SK-N-SH (cell line): ENCODE data around the gene DIAPH2. TPM values are rescaled to one million over a fixed set of nuclear protein-coding genes. Genes with fewer than 3 reads are reported as not detected.

Experiments
- CTCF ChIA-PET: fragments of 300-600, 350-600 bp; formaldehyde crosslinking; extraction: SDS; loops from one replicate; lab custom pipeline; 2021; lab: Yijun Ruan, JAX
- POLR2A ChIA-PET: fragments of 350-600 bp; sonication (Branson Sonifier 250); formaldehyde crosslinking; extraction: SDS; loops from one replicate; lab custom pipeline; 2020; ENCODE audit warnings: antibody characterized with exemption, inconsistent platforms; lab: Yijun Ruan, JAX
- DNase-seq: peaks from one replicate; pipeline ENCODE4 v3.0.0; 2012
- H2AFZ ChIP-seq: fragments of 200-600 bp; sonication (generic); 2 replicates; pipeline ENCODE4 v1.8.1; 2016; ENCODE audit warnings: antibody characterized with exemption, mild to moderate bottlenecking, low read depth
- H3F3A ChIP-seq: fragments of 200-600 bp; sonication (generic); replicated peaks from 2 replicates; pipeline ENCODE3; 2016; ENCODE audit warnings: antibody characterized with exemption, mild to moderate bottlenecking; ENCODE audit not compliant: insufficient read depth
- H3K27ac ChIP-seq, 2 experiments: fragments of 200-500 bp in 1 of 2; fragments of 200-600 bp in 1 of 2; sonication (Bioruptor generic) in 1 of 2; sonication (generic), shearing (Covaris generic) in 1 of 2; 2 replicates each; pipeline versions ENCODE4 v1.5.1 to v1.6.1; 2014 to 2016; ENCODE audit warnings: low read depth in 2 of 2, inconsistent platforms in 1 of 2, low read length in 1 of 2, mild to moderate bottlenecking in 1 of 2, mixed read lengths in 1 of 2
- H3K27me3 ChIP-seq: fragments of 200-600 bp; sonication (generic), shearing (Covaris generic); 2 replicates; pipeline ENCODE4 v1.6.1; 2016; ENCODE audit warnings: mixed run types; ENCODE audit not compliant: insufficient read depth
- H3K36me3 ChIP-seq, 2 experiments: fragments of 200-500 bp in 1 of 2; fragments of 200-600 bp in 1 of 2; sonication (Bioruptor generic) in 1 of 2; sonication (generic) in 1 of 2; replicated peaks in 1 of 2; 2 replicates each; pipeline versions ENCODE3 to v1.5.1; 2014 to 2016; ENCODE audit warnings: low read length in 1 of 2, mild to moderate bottlenecking in 1 of 2; ENCODE audit not compliant: insufficient read depth in 2 of 2, control insufficient read depth in 1 of 2
- H3K4me1 ChIP-seq, 2 experiments: fragments of 200-500 bp in 1 of 2; fragments of 200-600 bp in 1 of 2; sonication (Bioruptor generic) in 1 of 2; sonication (generic), shearing (Covaris generic) in 1 of 2; 2 replicates each; pipeline versions ENCODE4 v1.5.1 to v1.6.1; 2014 to 2016; ENCODE audit warnings: low read depth in 1 of 2, low read length in 1 of 2, mixed run types in 1 of 2; ENCODE audit not compliant: insufficient read depth in 2 of 2, control insufficient read depth in 1 of 2
- H3K4me2 ChIP-seq: fragments of 200-600 bp; sonication (generic), shearing (Covaris generic); 2 replicates; pipeline ENCODE4 v1.6.1; 2017; ENCODE audit warnings: mixed run types
- H3K4me3 ChIP-seq, 2 experiments: fragments of 200-500 bp in 1 of 2; fragments of 200-600 bp in 1 of 2; sonication (Bioruptor generic) in 1 of 2; sonication (generic), shearing (Covaris generic) in 1 of 2; 2 replicates each; pipeline versions ENCODE4 v1.5.1 to v1.8.1; 2014 to 2016; ENCODE audit warnings: low read depth in 2 of 2, inconsistent platforms in 1 of 2, low read length in 1 of 2, mild to moderate bottlenecking in 1 of 2, mixed read lengths in 1 of 2, moderate library complexity in 1 of 2
- H3K79me2 ChIP-seq: fragments of 200-600 bp; sonication (generic); 2 replicates; pipeline ENCODE4 v1.8.1; 2017; ENCODE audit warnings: mild to moderate bottlenecking; ENCODE audit not compliant: insufficient read depth
- H3K9ac ChIP-seq: fragments of 200-600 bp; sonication (generic); 2 replicates; pipeline ENCODE4 v1.6.1; 2017; ENCODE audit warnings: mixed run types
- H3K9me2 ChIP-seq: fragments of 200-600 bp; sonication (generic); 2 replicates; pipeline ENCODE4 v1.6.1; 2017; ENCODE audit warnings: mixed run types
- H3K9me3 ChIP-seq: fragments of 200-600 bp; sonication (generic); 2 replicates; pipeline ENCODE4 v1.6.1; 2017; ENCODE audit warnings: mixed run types, mild to moderate bottlenecking, moderate library complexity
- H4K20me1 ChIP-seq: fragments of 200-600 bp; sonication (generic); 2 replicates; pipeline ENCODE4 v1.6.1; 2017; ENCODE audit warnings: mild to moderate bottlenecking, mixed run types; ENCODE audit not compliant: insufficient read depth
- CTCF ChIP-seq: fragments of 200-600 bp; sonication (generic); IDR thresholded peaks from 2 replicates; pipeline ENCODE4 v1.6.1; 2017; ENCODE audit warnings: antibody characterized with exemption, mild to moderate bottlenecking, moderate library complexity
- ELF1 ChIP-seq: IDR thresholded peaks from 2 replicates; pipeline ENCODE4 v1.4.0; 2012
- EP300 ChIP-seq, 2 experiments: IDR thresholded peaks; 2 replicates each; pipeline versions ENCODE4 v1.4.0 to v1.6.1; 2012; ENCODE audit warnings: borderline replicate concordance in 1 of 2, low read depth in 1 of 2, low read length in 1 of 2
- FOSL2 ChIP-seq: IDR thresholded peaks from 2 replicates; pipeline ENCODE4 v1.4.0; 2012; ENCODE audit warnings: low read depth, mild to moderate bottlenecking, moderate library complexity, borderline replicate concordance
- FOXM1 ChIP-seq: IDR thresholded peaks from 2 replicates; pipeline ENCODE4 v1.4.0; 2012; ENCODE audit warnings: low read depth, mild to moderate bottlenecking
- GABPA ChIP-seq: IDR thresholded peaks from 2 replicates; pipeline ENCODE4 v1.4.0; 2012; ENCODE audit warnings: low read depth, mild to moderate bottlenecking
- MAX ChIP-seq: IDR thresholded peaks from 2 replicates; pipeline ENCODE4 v1.4.0; 2012; ENCODE audit warnings: low read depth
- NFIC ChIP-seq: IDR thresholded peaks from 2 replicates; pipeline ENCODE4 v1.4.0; 2012; ENCODE audit warnings: borderline replicate concordance
- RAD21 ChIP-seq: IDR thresholded peaks from 2 replicates; pipeline ENCODE4 v1.6.1; 2012; ENCODE audit warnings: mild to moderate bottlenecking, low read length
- SIN3A ChIP-seq: IDR thresholded peaks from 2 replicates; pipeline ENCODE4 v1.6.1; 2012; ENCODE audit warnings: low read depth, mild to moderate bottlenecking, low read length, moderate library complexity, borderline replicate concordance
- SMC3 ChIP-seq: IDR thresholded peaks from 2 replicates; pipeline ENCODE4 v1.6.1; 2012; ENCODE audit warnings: low read depth, low read length, improper control_type of control experiment
- YY1 ChIP-seq: IDR thresholded peaks from 2 replicates; pipeline ENCODE4 v1.4.0; 2012; ENCODE audit warnings: low read depth, mild to moderate bottlenecking
- ZBTB33 ChIP-seq: IDR thresholded peaks from 2 replicates; pipeline ENCODE4 v1.4.0; 2012; ENCODE audit warnings: low read depth, borderline replicate concordance
- WGBS: methylation state at CpG from one replicate; pipeline ENCODE4 v1.1.6; 2017; ENCODE audit warnings: low lambda C conversion rate; 5-methylcytosine and 5-hydroxymethylcytosine counted together
- polyA plus RNA-seq, 3 experiments: library from polyadenylated mRNA; depleted of rRNA; stranded (reverse); fragments of >200 nt; gene quantifications; 2 replicates each; pipeline ENCODE4 v1.2.3, GENCODE V29; 2012
- TF ChIP-seq, protein P1 (sequence below): fragments of 150-350 bp; IDR thresholded peaks from 2 replicates; pipeline ENCODE4 v1.6.1; 2017; ENCODE audit warnings: antibody characterized with exemption, low read length, low read depth, borderline replicate concordance
- TF ChIP-seq, protein P2 (sequence below): IDR thresholded peaks from 2 replicates; pipeline ENCODE4; 2012

DIAPH2 gene
- polyA plus RNA-seq, 1 of the 3 experiments (the other 2 are of a cell fraction) = 1.1 TPM

GRCh38 chrX:97556359-97556758 lies 871.7 kb downstream of the DIAPH2 start:
- no peak overlapping the region for H3K27ac ChIP-seq
- no peaks in the 10 kb centered on the region for H3F3A ChIP-seq
- H2AFZ ChIP-seq = no peak overlapping the region
- H3K9me3 ChIP-seq = no peaks in the 10 kb centered on the region
- no peaks in the 10 kb centered on the region for H3K27me3 ChIP-seq
- no peaks in the 10 kb centered on the region for H3K9me2 ChIP-seq
- no peaks in the 10 kb centered on the region for H4K20me1 ChIP-seq
- H3K36me3 ChIP-seq = no peaks in the 10 kb centered on the region
- no peak for DNase-seq
- H3K4me1 ChIP-seq = no peaks in the 10 kb centered on the region
- no peak overlapping the region for H3K9ac ChIP-seq
- WGBS = 40% methylated on average over 3 of the region's 3 CpGs
- CTCF ChIA-PET = no interaction called here
- no peaks in the 10 kb centered on the region for H3K79me2 ChIP-seq
- TF ChIP-seq ELF1 = no peak
- TF ChIP-seq, protein P1, sequence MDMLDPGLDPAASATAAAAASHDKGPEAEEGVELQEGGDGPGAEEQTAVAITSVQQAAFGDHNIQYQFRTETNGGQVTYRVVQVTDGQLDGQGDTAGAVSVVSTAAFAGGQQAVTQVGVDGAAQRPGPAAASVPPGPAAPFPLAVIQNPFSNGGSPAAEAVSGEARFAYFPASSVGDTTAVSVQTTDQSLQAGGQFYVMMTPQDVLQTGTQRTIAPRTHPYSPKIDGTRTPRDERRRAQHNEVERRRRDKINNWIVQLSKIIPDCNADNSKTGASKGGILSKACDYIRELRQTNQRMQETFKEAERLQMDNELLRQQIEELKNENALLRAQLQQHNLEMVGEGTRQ = no peak
- TF ChIP-seq SIN3A = no peak
- no peak for TF ChIP-seq FOSL2
- TF ChIP-seq, protein P2, sequence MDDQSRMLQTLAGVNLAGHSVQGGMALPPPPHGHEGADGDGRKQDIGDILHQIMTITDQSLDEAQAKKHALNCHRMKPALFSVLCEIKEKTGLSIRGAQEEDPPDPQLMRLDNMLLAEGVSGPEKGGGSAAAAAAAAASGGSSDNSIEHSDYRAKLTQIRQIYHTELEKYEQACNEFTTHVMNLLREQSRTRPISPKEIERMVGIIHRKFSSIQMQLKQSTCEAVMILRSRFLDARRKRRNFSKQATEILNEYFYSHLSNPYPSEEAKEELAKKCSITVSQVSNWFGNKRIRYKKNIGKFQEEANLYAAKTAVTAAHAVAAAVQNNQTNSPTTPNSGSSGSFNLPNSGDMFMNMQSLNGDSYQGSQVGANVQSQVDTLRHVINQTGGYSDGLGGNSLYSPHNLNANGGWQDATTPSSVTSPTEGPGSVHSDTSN = no peak
- TF ChIP-seq ZBTB33 = no peak
- no peak for TF ChIP-seq YY1
- TF ChIP-seq SMC3 = no peak
- TF ChIP-seq FOXM1 = no peak
- no peak for TF ChIP-seq RAD21
- no peak for TF ChIP-seq CTCF
- TF ChIP-seq EP300 (IDR thresholded peaks at IDR 0.05; ENCODE audit: borderline replicate concordance in 1 of 2, low read depth in 1 of 2, low read length in 1 of 2) = no peak
- no peak for TF ChIP-seq GABPA
- no peak for TF ChIP-seq MAX
- TF ChIP-seq NFIC = no peak
- TF ChIP-seq, all 33 proteins: peak for 0
- Histone ChIP-seq H3K4me3 (no peak overlapping the region), H3K4me2 (no peak overlapping the region)
- POLR2A ChIA-PET = no interaction called here
